ENCODE measurements around the gene KIF26B.

Gene KIF26B

GRCh38 chr1:245110406-245110805 lies 44.4 kb upstream of the KIF26B start:
- no peak for DNase-seq (ENCODE audit: low read depth)
- H3K4me3 ChIP-seq (ENCODE audit: low read depth, low read length), result no peak overlapping the region
- no peak for TF ChIP-seq CTCF (IDR thresholded peaks at IDR 0.05; ENCODE audit: control insufficient read depth, extremely low read depth, insufficient read depth)

GRCh38 chr1:245111073-245111472 lies 43.7 kb upstream of the KIF26B start:
- TF ChIP-seq CTCF (IDR thresholded peaks at IDR 0.05; ENCODE audit: control insufficient read depth, extremely low read depth, insufficient read depth), result no peak
- no peak for DNase-seq (ENCODE audit: low read depth)
- no peak overlapping the region for H3K4me3 ChIP-seq (ENCODE audit: low read depth, low read length)

- TF ChIP-seq CTCF (IDR thresholded peaks at IDR 0.05; ENCODE audit: control insufficient read depth, extremely low read depth, insufficient read depth), result no peak
- no peak overlapping the region for H3K4me3 ChIP-seq (ENCODE audit: low read depth, low read length)
- DNase-seq (ENCODE audit: low read depth), result no peak
These were observed 41.1 kb upstream of the KIF26B start for GRCh38 chr1:245113649-245114048.

GRCh38 chr1:245116131-245116530 lies 38.7 kb upstream of the KIF26B start:
- H3K4me3 ChIP-seq (ENCODE audit: low read depth, low read length), result no peak overlapping the region
- no peak for TF ChIP-seq CTCF (IDR thresholded peaks at IDR 0.05; ENCODE audit: control insufficient read depth, extremely low read depth, insufficient read depth)
- no peak for DNase-seq (ENCODE audit: low read depth)

- DNase-seq (ENCODE audit: low read depth), result no peak
- no peak for TF ChIP-seq CTCF (IDR thresholded peaks at IDR 0.05; ENCODE audit: control insufficient read depth, extremely low read depth, insufficient read depth)
- no peak overlapping the region for H3K4me3 ChIP-seq (ENCODE audit: low read depth, low read length)
These were observed 38.0 kb upstream of the KIF26B start for GRCh38 chr1:245116751-245117150.

- TF ChIP-seq CTCF (IDR thresholded peaks at IDR 0.05; ENCODE audit: control insufficient read depth, extremely low read depth, insufficient read depth), result no peak
- peak; percentile 27 for DNase-seq (ENCODE audit: low read depth)
- no peak overlapping the region for H3K4me3 ChIP-seq (ENCODE audit: low read depth, low read length)
These were observed 36.7 kb upstream of the KIF26B start for GRCh38 chr1:245118066-245118465.

- DNase-seq (ENCODE audit: low read depth), result no peak
- no peak for TF ChIP-seq CTCF (IDR thresholded peaks at IDR 0.05; ENCODE audit: control insufficient read depth, extremely low read depth, insufficient read depth)
- no peak overlapping the region for H3K4me3 ChIP-seq (ENCODE audit: low read depth, low read length)
These were observed 36.0 kb upstream of the KIF26B start for GRCh38 chr1:245118806-245119205.

Data from LNCaP clone FGC (cell line).